EH (cell line): Measurements from ENCODE around the gene RB1.
"Not testable (repeated sequence)": the region's sequence is repeated elsewhere in the genome, so short reads cannot be mapped to it uniquely, and the experiment has no call there.

Experiments
- DNase-seq: peaks from one replicate; pipeline ENCODE4 v3.0.0-alpha.2; 2015; ENCODE audit warnings: low read depth

Gene RB1

DNA sequence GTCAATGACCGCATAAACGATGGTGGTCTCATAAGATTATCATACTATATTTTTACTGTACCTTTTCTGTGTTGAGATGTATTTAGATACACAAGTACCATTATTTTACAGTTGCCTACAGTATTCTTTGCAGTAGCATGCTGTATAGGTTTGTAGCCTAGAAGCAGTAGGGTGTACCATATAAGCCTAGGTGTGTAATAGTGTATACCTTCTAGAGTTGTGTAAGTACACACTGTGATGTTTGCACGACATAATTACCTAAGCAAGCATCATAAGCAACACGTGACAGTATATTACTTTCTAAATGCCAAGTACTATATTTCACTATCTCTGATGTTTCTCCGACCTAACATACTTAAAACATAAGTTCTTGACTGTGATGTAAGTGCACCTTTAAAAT lies 106.6 kb downstream of the RB1 start:
- DNase-seq, result no peak

DNA sequence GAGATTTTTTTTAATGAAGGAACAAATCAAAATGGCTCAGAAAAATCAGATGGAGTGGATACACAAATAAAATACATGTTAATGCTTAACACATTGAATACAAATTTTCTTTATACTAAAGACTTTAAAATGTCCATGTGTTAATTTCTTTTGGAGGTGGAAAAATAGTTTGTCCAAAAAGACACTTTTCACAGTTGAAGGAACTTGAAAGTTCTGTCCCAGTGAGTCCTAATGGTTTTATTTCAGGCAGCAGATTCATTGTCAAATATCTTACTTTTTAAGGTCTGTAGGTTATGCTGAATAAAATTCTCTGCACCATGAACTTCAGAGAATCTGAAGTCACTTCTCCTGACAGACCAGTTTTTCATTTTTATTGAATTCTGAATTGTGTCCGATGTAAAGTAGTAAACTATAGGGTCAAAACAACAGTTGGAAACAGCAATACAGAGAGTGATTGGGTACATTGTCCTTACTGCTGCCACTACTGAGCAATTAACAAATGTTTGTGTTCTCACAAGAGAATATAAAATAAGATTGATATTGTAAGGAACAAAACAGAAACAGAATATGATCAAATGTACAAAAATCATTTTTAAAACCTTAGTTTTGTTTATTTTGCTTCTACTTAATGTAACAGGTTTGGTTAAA lies 107.7 kb downstream of the RB1 start:
- DNase-seq, result no peak

DNA sequence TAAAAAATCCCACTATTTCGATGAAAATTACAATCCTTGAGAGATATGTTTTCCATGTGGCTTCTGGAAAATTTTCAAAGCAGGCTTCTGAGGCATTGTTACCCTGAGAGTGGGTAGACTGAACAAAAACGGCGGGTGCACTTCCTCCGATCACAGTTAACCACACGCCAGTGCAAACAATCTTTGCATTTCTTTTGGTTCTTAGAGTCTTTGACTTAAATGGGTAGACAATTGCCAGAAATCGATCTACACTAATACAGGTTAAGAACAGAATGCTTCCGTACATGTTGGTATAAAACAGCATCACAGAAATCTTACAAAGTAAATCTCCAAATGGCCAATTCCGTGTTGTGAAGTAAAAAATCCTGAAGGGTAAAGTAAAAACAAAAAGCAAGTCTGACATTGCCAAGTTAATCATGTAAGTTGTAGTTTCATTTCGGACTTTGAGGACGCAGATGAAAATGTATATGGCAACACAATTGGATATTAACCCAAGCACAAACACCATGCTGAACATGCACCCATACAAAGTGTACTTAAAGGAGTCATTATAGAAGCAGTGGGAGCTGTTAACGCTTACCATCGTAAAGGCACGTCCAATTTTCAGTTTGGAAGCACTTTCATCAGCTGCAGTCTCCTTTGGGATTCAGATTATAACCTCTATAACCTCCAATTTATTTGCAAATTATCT lies 108.4 kb downstream of the RB1 start:
- DNase-seq, result peak; percentile 44

DNA sequence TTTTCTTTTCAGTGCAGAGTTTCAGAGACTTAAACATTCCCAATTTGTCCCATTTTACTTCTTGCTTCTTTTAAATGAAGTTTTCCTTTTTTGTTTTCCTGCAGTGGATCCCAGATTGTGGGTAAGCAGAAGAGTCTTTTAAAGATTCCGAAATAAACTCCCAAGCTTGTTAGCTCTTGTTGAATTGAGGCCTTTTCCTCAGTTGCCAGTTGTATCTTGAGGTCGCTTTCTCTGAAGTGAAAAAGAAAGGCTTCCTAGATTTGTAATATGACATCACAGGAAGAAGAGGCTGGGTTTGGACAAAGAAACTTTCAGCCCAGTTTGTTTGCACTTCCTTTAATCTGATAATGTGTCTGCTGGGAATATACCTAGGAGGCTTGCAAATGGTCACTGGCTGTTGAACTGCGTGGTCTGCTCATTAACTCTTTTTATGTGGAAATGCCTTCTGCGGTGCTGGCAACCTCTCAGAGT lies 109.4 kb downstream of the RB1 start, which contains the start of gene LPAR6:
Gene LPAR6, minus strand, starts transcription at position 233 of the 471 bp plus-strand sequence. CDS start 690 bp downstream, outside the sequence.
- peak; percentile 74 for DNase-seq

DNA sequence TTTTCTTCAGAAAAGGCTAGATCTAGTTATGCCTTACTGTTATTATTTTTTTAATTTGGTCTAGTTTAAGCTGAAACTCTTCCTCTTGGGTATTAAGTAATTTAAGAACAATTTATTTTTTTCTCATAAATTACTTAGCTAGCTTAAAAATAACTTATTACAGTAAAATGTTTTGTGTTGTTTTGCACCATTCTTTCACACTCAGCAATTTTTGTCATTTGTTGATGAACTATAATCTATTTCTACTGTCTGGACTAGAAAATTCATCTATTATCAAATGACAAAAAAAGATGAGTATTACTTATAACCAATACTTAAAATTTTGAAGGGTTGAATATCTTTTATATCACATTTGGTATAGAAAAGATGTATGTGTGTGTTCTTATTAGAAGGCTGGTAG lies 111.0 kb downstream of the RB1 start:
- DNase-seq, result no peak

DNA sequence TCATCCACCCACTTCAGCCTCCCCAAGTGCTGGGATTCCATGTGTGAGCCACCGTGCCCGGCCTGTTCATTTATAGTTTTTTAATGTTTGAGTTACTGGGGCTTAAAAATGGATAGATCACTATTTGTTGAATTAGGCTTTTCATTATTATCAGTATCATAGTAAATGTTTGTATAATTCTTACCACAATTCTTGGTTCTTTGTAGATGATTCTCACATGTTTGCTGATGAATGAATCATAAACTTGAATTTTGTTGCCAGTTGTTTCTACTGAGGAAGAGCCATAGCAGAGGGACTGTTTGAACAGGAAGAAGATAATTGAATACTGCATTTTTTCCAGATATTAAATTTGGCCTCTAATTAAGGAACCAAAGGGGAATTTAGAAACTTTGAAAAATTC lies 112.0 kb downstream of the RB1 start:
- peak; percentile 19 for DNase-seq

DNA sequence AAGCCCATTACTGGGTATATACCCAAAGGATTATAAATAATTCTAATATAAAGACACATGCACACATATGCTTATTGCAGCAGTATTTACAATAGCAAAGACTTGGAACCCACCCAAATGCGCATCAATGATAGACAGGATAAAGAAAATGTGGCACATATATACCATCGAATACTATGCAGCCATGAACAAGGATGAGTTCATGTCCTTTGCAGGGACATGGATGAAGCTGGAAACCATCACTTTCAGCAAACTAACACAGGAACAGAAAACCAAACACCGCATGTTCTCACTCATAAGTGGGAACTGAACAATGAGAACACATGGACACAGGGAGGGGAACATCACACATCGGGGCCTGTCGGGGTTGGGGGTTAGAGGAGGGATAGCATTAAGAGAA lies 118.5 kb downstream of the RB1 start:
- not testable (repeated sequence) for DNase-seq

DNA sequence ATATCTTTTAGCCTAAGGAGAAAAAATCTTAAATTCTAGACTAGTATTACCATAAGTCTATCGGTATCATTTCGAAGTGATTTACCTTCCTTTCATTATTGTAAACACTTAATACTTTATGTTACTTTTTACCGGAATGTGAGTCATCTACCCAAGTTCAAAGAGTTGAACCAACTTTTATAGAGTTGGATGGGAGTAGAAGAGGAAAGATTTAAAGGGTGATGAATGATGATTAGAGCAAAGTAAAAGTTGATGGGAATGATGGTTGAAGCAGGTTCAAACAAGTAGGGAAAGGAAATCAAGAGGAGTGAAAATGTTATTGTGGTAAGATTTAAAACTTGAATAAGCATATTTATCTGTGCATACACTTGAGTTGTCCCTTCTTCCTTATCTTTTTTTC lies 120.7 kb downstream of the RB1 start:
- no peak for DNase-seq

DNA sequence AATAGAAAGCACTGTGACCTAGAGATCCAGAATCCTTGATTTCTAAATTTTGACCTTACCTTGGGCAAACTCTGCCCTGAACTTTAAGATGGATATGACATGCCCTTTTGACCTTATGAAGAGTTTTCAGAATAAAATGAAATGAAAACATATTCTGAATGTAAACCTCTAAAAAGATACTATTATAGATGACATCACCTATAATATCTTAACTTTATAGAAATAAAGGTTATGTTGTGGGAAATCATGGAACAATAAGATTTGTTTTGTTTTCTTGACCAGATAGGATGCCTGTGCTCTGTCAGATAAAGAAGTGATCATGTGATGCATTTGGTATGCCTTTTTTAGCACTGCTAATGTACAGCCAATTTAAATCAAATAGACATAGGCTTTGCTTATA lies 122.5 kb downstream of the RB1 start:
- DNase-seq, result no peak

DNA sequence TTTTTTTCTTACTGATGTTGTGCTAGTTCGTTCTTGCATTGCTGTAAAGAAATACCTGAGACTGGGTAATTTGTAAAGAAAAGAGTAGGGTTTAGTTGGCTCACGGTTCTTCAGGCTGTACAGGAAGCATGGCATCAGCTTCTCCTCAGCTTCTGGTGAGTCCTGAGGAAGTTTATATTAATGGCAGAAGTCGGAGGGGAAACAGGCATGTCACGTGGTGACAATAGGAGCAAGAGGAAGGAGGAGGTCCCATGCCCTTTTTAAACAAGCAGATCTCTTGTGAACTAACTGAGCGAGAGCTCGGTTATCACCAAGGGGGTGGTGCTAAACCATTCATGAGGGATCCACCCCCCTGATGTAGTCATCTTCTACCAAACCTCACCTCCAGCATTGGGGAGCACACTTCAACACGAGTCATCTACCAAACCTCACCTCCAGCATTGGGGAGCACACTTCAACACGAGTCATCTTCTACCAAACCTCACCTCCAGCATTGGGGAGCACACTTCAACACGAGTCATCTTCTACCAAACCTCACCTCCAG lies 123.3 kb downstream of the RB1 start:
- DNase-seq, result not testable (repeated sequence)

DNA sequence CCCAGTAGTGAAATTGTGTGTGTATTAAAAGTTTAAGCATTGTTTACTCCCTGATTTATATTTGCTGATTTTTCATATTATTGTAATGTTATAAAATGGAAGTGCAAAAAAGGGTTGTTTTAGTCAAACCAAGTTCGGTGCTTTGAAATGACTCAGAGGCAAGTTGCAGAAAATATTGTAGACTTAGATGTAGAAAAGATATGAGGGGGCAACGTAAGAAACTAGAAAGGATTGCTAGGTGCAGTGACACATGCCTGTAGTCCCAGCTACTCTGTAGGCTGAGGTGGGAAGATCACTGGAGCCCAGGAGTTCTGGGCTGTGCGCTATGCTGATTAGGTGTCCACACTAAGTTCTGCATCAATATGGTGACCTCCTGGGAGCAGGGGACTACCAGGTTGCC lies 125.5 kb downstream of the RB1 start:
- DNase-seq, result no peak

DNA sequence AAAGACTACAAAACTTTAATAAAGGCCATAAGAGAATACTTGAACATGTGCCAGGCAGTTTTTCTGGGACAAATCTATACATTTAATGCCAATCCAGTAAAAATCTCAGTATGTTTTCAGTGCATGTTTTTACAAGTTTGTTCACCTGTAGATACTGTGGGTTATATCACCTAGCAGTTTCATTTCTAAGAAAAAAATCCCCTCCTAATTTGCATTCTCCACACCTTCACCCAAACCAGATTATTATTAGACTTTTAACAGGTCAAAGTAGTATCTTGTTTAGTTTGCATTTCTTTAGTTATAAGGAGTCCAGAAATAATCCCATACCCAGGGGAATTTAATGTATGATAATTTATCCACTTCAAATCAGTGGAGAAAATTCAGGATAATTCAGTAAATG lies 126.3 kb downstream of the RB1 start:
- DNase-seq, result no peak

DNA sequence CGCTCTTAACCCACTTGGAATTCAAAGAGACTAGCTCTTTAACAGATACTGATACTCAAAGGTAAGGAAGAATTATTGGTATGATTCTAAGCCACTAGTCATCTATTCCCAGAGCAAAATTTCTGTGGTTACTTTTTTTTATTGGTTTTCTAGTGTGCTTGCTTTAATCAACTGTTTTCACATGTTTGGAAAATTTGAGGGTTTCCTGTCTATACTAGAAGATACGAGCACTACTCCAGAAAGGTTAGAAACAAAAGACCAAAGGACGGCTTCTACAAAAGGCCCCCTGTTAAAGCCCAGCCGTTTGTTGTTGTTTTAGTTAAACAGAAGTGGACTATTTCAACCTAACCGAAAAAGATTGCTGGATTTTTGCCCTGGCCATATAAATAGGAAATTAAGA lies 127.9 kb downstream of the RB1 start:
- peak; percentile 67 for DNase-seq

DNA sequence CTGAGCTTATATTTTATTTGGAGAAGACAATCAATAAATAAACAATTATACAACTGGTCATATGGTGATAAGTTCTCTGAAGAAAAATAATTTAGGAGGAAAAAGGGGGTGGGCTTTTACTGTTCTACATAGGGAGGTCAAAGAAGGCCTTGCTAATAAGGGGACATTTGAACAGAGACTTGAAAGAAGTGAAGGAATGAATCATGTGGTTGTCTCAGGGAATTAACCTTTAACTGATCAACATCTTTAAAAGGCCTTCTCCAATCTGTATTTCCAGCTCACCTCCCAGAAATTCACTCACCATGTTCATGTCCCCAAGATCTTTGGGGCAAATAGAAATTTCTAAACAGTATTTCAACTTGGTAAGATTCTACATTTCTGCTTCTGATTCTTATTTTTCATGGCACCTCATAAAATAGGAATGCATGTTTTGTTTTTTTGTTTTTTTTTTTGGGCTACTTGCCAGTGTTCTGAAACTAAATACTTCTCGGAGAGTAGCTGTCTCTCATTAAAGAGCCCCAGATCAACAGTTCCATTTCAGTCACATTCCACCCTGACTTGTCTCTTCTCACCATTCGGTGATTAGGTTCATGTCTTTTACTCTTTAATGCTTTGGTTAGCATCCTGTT lies 128.6 kb downstream of the RB1 start:
- DNase-seq, result peak; percentile 82

DNA sequence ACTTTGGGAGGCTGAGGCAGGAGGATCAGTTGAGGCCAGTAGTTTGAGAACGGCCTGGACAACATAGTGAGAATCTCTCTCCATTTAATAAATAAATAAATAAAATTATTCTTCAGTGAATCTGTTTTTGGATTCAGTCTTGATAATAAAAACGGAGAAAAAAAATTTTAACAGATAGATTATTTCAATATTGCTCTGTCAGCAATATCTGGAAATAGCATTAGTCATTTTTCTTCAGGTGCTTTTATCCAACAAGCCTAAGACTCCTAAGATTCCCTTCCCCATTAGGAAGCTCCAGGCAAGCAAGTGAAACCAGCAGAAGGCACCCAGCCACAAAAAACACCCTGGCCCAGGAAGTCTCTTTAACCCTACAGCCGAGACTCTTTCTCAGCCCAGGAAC lies 130.6 kb downstream of the RB1 start:
- no peak for DNase-seq

DNA sequence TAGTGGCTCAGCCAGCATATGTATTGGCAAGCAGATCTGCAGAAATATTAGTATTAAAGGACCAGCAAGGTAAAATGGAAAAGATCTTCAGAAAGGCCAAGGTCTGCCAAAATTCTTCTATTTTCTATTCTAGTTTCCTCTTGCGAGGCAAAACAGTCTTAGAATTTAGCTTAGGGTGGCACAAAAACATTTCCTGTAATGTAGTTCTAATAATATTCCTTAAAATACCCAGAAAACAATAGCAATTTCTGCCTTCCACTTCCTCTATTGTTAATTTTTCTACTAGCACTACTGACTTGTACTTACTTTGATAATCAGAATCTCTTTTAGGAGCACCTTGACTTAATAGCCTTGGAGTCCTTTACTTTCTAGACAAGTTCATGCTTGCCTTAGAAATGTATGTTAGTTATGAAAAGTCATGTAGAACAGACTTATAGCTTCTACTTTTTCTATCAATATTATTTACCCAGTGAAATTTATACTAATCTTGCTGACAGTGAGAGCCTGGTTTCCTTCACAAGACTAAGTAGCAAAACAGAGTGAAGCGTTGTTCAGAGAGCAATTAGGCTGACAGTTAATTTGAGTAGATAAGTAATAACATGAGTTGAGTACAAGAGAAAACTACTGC lies 133.2 kb downstream of the RB1 start:
- no peak for DNase-seq

DNA sequence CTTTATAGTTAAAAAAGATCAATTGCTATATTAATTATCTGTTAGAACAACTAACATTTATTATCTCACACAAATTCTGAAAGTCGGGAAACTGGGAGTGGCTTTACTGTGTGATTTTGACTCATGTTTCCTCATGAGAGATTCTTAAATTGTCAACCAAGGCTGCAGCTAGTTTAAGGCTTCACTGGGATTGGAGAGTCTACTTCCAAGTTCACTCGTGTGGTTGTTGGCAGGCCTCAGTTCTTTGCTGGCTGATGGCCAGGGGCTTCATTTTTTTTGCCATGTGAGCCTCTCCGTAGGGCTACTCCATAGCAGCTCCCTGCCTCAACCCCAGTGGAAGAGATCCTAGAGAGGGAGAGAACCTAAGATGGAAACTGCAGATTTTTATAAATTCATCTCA lies 133.8 kb downstream of the RB1 start:
- DNase-seq, result peak; percentile 22

DNA sequence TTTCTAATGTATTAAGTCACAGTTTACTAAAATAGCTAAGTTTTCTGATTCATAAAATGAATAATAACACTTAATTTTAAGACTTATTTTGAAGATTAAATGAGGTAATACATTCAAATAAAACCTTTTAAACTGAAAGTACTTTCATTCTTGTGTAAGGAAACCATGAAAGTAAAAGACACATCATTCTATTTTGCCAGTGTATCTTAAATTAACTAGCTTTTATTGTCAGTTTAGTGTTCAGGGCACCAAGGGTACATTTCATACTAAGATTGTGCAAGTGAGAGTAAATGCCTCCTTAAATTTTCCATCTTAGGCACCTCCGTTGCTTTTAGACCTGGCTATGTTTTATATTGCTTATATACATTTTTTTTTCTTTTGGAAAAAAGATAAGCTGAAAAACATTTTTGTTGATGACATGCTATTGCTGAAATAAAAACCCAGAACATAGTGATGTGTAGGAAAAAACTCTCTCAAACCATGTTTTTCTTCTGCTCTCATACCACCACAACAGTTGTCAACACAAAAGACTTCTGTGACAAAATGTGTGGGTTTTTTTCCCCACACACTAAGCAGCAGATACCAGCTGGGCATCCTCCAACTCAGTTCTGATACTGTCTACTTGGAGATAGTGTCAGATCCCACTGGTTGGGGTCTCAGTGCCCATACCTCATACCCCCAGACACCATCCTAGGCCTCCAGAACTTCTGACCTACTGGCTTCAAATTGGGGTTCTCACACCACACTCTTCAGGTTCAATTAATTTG lies 140.1 kb downstream of the RB1 start:
- no peak for DNase-seq

DNA sequence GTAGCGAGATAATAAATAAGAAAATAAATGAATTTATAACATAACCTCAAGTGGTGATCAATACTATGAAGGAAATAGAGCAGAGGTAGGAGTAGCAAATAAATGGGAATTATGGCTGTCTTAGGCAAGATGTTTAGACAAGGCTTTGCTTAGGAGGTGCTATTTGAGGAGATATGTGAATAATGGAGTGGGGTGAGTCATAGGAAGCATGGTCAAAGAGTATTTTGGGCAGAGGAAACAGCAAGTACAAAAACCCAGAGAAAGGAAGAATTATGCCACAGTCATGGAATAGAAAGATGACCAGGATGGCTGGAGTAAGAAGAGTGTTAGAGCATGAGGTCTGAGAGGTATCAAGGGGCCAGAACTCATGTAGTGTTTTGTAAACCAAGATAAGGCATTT lies 142.9 kb downstream of the RB1 start:
- peak; percentile 84 for DNase-seq

DNA sequence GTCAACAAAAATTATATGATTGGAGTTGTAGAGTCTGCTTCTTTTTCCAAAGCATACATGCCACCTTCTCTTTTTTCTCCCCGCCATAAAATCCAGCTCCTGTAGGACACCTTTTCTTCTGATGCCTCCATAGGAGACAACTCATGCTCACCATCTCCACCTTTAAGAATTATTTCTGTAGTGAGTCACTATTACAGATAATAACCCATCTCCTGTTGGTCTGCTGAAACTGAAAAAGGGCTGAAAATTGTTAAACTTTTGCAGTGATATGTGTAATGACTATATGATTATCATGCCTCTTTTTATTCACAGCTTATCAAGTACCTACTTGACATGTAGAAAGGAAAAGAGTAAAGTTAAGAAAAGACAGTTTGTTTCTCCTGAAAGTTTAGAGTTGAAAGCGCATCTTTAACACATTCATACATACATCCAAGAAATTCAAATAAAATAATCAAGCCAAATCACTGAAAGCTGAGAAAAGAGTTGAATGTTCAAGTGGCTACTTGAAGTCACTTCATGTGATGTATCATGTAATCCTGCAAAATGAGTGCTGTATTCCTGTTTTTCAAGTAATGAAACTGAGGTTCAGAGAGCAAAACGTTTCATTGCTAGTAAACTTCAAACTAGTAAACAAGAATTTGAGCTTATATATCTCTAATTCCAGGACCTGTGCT lies 144.9 kb downstream of the RB1 start:
- peak; percentile 4 for DNase-seq

DNA sequence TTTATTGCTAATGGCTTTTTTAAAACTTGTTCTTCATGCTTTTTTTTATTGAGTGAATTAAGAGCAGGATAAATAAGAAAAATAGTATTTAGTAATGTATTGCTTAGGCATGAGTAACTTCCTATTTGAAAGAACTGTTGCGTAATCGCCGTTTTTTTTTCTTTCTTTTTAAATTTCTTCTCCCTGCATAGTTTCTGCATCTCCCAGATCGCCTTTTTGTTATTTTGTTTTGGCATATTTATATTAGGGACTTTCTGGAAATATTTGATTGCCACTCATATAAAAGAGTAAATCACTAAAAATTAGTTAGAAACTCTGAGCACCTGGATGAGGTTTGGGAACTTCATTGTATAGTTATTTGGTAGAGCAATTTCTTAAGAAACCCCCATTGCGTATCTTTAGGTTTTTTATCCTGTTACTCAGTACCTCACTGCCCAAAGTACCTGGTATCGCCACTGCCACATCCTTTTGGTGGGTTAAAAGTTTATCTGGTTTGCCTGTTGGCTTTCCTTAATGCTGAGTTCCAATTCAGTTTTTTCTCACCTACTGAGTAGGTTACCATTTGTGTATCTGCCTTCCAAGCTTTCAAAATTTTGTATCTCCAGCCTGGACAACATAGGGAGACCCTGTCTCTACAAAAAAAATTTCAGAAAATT lies 145.5 kb downstream of the RB1 start:
- peak; percentile 76 for DNase-seq
